LHCN-M2 (cell line): ENCODE results near the gene KCTD3. TPM values are rescaled to one million over a fixed set of nuclear protein-coding genes. Genes with fewer than 3 reads are reported as not detected.
A peak's percentile ranks its signal among the peaks of the same experiment; 100 is the strongest.

ENCODE experiments used
- DNase-seq: peaks from one replicate; pipeline ENCODE4 v3.0.0-alpha.2; 2012; ENCODE audit warnings: low read depth
- polyA plus RNA-seq: library from polyadenylated mRNA; unstranded; fragments of >200 nt; gene quantifications from one replicate; pipeline ENCODE4 v1.2.1, GENCODE V29; 2012; ENCODE audit warnings: missing spikeins
- total RNA-seq: library from RNA; depleted of rRNA; stranded (reverse); fragments of >200 nt; gene quantifications from 2 replicates; pipeline ENCODE4 v1.2.3, GENCODE V29; 2014; rRNA removed

KCTD3 gene
- total RNA-seq = 34.8 and 42.1 TPM in 2 replicates
- polyA plus RNA-seq = 11.9 TPM

DNA sequence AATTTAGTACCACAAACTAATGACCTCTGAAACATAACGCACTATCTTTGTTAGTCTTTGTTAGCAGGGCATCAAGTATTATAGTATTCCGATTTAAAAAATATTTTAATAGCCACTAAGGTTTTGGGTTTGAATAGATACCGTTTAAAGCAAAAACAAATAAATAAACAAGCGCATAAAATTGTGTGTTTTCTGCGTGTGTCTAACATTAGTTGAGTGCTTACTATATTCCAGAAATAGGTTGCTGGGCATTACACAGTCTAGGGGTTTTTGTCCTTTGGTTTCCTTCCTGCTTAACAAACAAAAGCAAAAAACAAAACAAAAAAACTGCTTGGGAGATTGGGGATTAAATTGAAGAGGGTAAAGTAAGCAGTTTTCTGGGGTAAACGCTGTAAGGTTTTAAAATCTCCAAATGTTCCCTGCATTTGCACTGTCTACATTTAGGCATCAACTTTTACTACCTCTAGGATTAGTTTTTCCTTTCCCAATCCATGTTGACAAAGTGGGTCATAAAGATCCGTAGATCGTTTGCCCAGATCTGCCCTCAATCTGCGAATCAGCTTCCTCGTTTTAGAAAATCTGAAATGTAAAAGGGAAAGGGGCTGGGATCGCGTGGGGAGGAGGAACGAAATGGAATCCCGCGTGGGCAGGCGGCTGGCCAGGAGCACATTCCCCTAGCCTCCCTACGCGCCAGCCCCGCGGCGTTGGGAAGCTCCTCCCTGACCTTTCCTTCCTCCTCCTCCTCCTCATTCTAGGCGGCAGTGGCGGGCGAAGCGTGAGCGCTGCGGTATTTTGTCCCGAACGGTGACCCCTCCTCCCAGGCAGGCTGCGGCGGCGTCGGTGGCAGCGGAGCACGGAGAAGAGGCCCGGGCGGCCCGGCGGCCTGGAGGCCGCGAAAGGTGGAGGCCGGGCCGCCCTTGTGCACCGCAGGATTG is at the start of gene KCTD3:
Gene KCTD3 (plus strand): TSS at position 749 of the 935 bp plus-strand sequence. CDS start 382 bp downstream, outside the sequence.
- DNase-seq = peak; percentile 83

DNA sequence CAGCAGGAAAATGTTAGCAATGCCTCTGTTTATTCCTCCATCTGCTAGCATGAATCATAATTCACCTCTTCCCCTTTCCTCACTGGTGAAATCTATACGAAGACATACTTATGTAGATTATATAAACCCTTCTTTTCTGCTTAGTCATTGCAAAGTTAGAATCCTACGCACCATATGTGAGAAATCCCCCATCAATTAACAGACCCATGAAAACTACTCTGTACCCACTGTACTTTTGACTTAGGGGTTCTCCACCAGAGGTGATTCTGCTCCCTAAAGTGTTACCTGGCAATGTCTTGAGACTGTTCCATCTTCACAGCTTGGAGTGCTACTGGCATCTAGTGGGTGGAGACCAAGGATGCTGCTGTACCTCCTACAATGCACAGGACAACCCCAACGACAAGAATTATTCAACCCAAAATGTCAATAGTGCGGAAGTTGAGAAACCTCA is 49.6 kb upstream of the KCTD3 start:
- DNase-seq = peak; percentile 66

DNA sequence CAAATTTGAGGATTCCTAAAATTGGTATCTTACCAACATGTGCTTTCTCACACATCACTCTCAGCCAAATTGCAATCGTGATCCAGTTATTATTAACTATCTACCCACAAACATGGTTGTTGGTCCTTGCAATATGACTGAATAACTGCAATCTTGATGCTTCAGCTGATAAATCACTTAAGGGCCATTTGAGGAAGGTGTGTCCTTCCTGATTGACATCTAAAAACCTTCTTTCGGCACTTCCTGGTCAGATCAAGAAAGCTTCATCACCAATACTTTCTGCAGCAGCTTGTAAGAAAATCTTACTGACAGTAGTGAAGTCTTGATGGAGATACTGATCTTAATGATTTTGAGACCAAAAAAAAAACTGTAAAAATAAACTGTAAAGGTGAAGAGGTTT is 48.5 kb upstream of the KCTD3 start:
- DNase-seq = no peak

DNA sequence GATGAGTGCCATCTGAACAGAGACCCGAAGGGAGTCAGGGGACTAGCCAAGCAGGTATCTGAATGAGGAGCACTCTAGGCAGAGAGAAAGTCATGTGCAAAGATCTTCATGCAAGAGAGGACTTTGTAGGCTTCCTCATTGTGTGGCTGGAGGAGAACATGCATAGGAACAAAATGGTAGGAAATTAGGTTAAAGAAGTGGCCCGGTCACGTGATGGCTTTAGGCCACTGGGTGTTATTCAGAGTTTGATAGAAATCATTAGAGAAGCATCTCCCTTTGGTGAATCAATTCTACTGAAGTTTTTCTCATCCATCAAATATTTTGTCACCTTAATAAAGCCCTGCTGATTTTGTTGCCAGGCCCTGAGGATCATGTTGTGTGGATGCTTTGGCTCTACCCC is 45.8 kb upstream of the KCTD3 start:
- no peak for DNase-seq

DNA sequence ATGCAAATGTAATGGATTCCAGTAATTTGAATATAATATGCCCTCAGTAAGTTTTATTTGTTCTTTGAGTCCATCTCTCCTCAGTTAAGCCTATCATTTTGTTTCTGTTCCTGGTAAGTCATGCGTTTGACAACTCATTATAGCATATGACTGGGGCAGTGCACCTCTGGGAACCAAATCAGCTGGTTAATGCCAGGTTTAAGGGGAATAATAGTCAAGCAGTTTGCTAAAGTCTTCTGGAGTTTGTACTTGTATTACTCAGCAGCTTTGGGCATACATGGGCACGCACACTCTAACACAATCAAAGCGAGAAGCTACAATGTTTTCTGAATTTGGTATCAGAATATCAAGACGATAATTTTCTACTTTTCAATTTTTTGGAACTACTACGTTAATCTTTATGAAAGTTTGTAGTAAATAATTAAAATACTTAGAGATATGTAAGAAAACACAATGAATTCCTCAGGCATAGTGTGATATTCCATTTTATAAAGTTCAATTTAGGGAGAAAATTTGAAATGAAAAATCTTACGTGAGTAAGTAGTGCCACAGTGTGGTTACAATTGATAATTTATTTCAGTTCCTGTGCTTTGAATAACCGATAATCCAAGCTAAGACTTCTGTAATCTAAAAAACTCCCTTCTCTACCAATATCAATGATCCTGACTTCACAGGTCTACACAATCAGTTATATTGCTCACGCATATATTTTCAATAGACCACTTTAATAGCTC is 43.8 kb upstream of the KCTD3 start:
- DNase-seq = peak; percentile 37

GRCh38 chr1:215523906-215524305 is 43.2 kb upstream of the KCTD3 start:
- DNase-seq = peak; percentile 52

GRCh38 chr1:215526147-215526845 is 40.8 kb upstream of the KCTD3 start:
- DNase-seq = peak; percentile 41

DNA sequence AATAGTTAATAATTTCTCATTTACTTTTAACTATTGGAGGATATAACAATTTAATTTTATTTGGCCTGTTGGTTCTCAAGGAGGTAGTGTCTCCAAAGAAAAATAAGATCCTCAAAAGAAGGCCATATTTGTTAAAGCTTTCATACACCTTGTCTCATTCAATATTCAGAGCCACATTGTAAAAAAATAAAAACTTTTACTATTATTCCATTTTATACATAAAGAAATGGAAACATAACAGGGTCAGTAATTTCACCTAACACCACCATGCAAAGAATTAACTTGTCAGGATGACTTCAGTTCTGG is 40.3 kb upstream of the KCTD3 start:
- no peak for DNase-seq

GRCh38 chr1:215529111-215529510 is 38.0 kb upstream of the KCTD3 start:
- DNase-seq = no peak

- no peak for DNase-seq
These were observed 37.5 kb upstream of the KCTD3 start for GRCh38 chr1:215529571-215529970.

GRCh38 chr1:215530401-215530984 is 36.6 kb upstream of the KCTD3 start:
- DNase-seq = no peak

DNA sequence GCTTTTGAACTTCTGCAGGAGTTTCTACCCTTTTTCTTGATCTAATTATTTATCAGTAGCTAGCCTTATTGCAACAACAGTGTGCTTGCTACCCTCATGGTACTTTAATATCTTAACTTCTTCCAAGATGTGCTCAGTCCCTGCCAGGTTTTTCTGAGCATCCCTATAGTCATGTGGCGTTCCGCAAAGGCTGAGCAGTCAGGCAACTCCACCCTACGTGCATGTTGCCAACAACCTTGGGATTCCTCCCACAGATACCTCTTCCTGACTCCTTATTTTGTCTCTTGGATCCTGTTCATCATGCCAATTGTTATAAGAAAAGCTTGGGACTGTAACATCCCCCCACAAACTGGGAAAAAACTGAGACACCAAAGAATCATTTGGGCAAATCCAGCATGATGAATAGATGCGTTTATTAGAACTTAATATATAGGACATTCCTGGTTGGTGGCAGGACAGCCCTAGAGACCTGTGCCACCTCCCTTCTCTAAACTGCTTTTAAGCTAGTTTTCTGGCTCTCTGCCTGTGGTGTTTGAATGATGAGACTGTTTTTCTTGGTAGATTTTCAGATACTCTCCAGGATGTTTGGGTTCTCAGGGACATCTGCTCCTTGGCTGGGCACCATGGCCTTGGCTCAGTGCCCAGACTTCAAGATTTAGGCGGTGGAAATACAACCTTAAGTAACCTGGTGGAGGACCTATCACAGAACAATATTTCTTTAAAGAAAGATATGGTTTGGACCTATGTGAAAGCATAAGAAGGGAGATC is 27.1 kb upstream of the KCTD3 start:
- peak; percentile 77 for DNase-seq

- no peak for DNase-seq
These were observed 24.8 kb upstream of the KCTD3 start for GRCh38 chr1:215542301-215542700.

- peak; percentile 57 for DNase-seq
These were observed 23.9 kb upstream of the KCTD3 start for GRCh38 chr1:215543191-215543606.

GRCh38 chr1:215543806-215544205 is 23.3 kb upstream of the KCTD3 start:
- no peak for DNase-seq

GRCh38 chr1:215544566-215544965 is 22.5 kb upstream of the KCTD3 start:
- no peak for DNase-seq

DNA sequence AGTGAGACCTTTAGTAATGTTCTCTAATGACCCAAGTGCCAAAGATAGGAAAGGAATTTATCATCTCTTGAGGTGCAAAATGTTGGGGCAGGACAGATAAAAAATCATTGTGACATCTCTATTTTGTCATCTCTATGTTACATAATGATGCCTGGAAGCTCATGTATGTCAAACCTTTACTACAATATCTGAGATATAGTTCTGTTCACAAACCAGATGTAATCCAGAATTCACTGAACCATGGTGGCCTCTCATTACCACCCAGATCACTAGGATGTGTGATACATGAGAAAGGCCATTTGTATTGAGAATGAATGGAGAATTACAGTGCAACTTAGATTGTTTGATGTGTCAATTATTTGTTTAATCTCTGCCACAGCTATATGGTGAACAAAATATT is 22.0 kb upstream of the KCTD3 start:
- DNase-seq = no peak

- no peak for DNase-seq
These were observed 20.1 kb upstream of the KCTD3 start for GRCh38 chr1:215547011-215547410.

DNA sequence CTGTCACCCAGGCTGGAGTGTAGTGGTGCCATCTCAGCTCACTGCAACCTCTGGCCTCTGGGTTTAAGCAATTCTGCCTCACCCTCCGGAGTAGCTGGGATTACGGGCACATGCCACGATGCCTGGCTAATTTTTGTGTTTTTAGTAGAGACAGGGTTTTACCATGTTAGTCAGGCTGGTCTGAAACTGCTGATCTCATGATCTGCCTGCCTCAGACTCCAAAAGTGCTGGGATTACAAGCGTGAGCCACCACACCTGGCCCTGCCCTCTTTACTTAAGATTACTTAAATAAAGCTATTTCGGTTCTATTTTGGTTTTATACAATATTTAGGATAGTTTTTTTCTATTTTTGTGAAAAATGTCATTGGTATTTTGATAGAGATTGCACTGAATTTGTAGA is 15.3 kb upstream of the KCTD3 start:
- DNase-seq = no peak

DNA sequence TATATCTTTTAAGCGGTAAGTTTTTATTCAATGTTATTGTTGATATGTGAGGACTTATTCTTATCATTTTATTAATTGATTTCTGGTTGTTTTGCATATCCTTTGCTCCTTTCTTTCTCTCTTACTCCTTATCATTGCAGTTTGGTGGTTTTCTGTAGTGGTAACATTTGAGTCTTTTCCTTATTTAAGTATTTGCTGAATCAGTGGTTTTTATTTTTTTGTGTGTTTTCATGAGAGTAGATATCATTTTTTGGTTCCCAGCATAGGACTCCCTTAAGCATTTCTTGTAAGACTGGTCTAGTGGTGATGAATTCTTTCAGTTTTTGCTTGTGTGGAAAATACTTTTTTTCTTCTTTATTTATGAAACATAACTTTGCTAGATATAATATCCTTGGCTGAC is 12.2 kb upstream of the KCTD3 start:
- no peak for DNase-seq

GRCh38 chr1:215555531-215555930 is 11.6 kb upstream of the KCTD3 start:
- DNase-seq = no peak
